Measurements from ENCODE around the gene PUSL1.

The PUSL1 gene

GRCh38 chr1:1354271-1355247 is 46.2 kb downstream of the PUSL1 start:
- DNase-seq: no peak

DNA sequence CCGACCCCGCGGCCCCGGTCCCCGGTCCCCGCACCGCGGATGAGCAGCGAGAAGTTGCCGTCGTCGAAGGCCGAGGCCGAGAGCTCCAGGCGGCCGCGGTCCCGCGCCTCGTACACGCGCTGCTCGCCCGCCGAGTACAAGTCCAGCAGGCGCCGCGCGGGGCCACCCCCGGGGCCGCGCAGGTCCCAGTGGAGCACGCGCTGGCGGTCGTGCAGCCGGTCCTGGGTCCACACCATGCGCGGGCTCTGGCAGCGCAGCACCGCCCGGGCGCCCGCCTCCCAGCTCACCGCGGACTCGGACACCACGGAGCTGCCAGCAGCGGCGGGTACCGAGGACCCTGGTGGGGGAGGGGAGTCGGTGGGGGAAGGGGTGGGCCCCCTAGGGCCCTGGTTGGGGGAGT is 47.0 kb downstream of the PUSL1 start:
- no peak for DNase-seq

GRCh38 chr1:1356166-1356795 is 47.9 kb downstream of the PUSL1 start:
- no peak for DNase-seq

DNA sequence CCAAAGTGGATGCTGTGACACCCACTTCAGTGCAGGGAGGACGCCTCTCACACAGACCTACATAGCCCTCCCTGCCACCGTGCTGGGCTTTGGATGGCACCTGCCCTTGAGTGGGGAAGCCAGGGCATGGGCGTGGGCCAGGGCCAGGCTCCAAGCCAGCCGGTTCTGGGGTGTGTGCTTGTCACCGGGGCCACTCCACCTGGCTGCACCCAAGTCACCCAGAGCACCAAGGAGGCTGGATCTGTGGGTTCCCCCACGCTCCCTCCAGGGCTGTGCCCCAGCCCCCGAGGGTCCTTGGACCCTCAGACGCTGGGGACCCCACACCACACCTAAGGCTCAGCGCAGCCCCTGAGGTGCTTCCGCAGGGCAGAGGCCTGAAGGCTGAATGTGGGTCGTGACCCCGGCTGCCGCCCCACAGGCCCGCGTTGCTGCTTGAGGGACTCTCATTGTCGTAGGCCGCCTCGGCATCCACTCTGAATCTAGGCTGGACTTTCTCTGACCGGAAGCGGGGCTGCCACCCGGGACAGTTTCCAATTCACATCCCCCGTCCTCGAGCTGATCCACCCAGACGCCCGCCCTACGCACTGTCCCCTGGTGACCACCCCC is 48.5 kb downstream of the PUSL1 start:
- no peak for DNase-seq

GRCh38 chr1:1357871-1358432 is 49.6 kb downstream of the PUSL1 start:
- DNase-seq: no peak

GRCh38 chr1:1358433-1359271 is 50.3 kb downstream of the PUSL1 start, which contains the start of gene MXRA8:
TSS of gene MXRA8 (minus strand) at chr1:1358555. CDS start at chr1:1358504, 51 bp downstream.
- DNase-seq: no peak

DNA sequence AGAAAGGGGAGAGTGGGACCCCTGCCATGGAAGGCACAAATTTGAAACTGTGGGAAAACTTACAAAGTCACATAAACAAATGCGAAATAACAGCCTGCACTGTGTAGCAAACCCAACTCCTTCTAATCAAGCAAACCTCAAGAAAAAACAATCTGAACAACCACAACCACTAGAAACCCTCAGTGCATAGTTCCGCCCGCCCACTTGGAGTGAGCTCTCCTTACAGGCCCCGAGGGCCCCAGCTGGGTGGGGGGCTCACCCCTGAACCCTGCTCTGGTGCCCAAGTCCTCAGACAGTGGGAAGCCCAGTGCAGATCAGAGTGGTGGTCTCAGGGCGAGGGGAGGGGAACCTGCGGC is 50.9 kb downstream of the PUSL1 start:
- DNase-seq: no peak

DNA sequence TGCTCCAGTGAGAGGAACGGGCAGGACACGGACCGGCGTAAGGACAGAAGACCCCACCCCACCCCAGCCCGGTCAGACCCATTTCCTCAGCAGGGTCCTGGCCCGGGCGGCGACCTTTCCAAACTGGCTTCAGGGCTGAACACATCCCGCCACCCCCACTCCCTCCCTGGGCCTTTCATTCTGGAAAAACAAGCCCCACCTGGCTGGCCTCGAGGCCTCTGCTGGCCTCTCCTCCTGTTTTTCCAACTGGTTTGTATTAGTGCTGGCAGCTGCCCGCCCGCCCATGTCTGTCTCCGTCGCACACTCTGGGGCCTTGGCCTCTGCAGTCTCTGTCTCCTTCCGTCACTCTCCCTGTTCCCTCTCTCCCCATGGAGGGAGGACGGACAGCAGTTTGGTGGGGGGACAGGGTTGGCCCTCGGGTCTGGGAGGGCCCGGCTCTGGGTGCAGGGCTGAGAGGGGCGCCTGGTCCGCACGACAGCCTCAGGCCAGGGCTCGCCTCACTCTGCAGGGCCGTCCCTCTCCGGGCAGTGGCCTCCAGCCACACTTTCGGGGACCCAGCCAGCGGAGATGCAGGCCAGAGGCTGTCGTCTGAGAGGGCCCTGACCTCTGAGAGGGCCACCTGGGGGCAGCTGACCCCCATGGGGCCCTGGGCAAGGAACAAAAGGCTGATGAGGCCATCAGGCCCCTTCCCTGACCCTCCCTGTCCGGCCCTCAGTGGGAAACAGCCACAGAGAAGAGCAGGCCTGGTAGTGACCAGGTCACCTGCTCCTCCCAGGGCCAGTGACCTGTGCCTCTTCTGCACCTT is 51.5 kb downstream of the PUSL1 start:
- no peak for DNase-seq

DNA sequence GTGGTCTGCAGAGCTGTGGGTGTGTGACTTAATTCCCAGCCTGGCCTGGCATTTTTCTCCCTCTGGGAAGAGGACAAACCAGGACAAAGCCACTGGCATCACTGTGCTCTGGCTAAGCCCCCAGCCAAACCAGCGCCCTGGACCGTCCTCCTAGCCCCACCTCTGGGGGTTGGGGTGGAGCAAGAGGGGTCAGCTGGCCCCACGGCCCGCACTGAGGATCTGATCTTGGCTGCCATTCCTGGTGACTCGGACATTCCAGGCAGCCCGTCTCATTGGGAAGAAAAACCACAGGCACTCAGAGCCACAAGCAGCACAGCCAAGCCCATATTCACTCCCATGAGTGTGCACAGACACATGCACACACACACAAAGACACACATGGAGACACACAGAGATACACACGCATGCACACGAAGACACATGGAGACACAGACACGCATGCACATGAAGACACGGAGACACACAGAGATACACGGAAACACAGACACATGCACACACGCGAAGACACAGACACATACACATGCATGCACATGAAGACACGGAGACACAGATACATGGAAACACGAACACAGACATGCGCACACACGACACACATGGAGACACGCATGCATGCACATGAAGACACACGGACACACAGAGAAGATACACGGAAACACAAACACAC is 52.2 kb downstream of the PUSL1 start:
- DNase-seq: no peak
